HFFc6 (cell line): ENCODE data around the gene PUDP. TPM values are rescaled to one million over a fixed set of nuclear protein-coding genes. Genes with fewer than 3 reads are reported as not detected.

Experiments used
- DNase-seq: peaks from one replicate; pipeline ENCODE4 v3.0.0-alpha.2; 2018
- H3K27ac Mint-ChIP-seq: 2 replicates; pipeline ENCODE4 v1.8.0; 2020; ENCODE audit warnings: mild to moderate bottlenecking, mixed read lengths
- H3K27me3 Mint-ChIP-seq: 2 replicates; pipeline ENCODE4 v1.8.0; 2021; ENCODE audit warnings: mild to moderate bottlenecking, moderate library complexity, mixed read lengths; ENCODE audit not compliant: insufficient read depth
- H3K36me3 Mint-ChIP-seq: 2 replicates; pipeline ENCODE4 v1.8.0; 2021; ENCODE audit warnings: low read depth, mixed read lengths
- H3K4me1 Mint-ChIP-seq: 2 replicates; pipeline ENCODE4 v1.8.0; 2020; ENCODE audit warnings: low read depth, mixed read lengths
- H3K4me3 Mint-ChIP-seq: 2 replicates; pipeline ENCODE4 v1.8.0; 2020; ENCODE audit warnings: mild to moderate bottlenecking, moderate library complexity, mixed read lengths
- H3K9me3 Mint-ChIP-seq: 2 replicates; pipeline ENCODE4 v1.8.0; 2020; ENCODE audit warnings: mild to moderate bottlenecking, mixed read lengths
- CTCF ChIP-seq: fragments of 200-600 bp; sonication (generic); IDR thresholded peaks from 2 replicates; pipeline ENCODE4 v1.5.0; 2021; ENCODE audit warnings: antibody characterized with exemption, mild to moderate bottlenecking
- total RNA-seq, 6 experiments: library from RNA; stranded (reverse); fragmentation: NEBNext Ultra II Directional; extraction: Animal tissue kit (Norgen Biotek cat#: 25700); gene quantifications; 2 replicates in 1 of 6; 3 replicates in 5 of 6; pipeline ENCODE4 v1.2.3, GENCODE V29; 2021

The PUDP gene
- total RNA-seq, 6 experiments from 2014 or later, result 23.6 to 30.9 (median 25.9) TPM

DNA sequence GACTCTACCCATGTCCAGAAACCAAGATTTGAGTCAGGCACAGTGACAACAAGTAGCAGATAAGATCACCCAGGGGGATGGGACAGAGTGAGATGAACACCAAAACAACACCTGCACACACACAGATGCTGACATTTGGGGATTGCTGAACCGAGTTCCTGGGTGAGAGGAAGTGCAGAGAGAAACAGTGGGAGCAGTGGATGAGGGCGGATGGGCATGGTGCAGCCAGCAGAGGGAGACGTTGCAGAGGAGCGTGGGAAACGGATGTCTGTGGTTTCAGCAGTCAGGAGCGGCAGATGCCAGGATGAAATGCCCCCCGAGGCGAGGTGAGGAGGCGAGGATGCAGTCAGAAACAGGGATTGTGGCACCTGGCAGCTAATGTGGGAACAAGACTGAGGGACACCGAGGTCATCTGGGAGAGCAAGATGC is 79.0 kb downstream of the PUDP start:
- peaks cover 11% of the 10 kb centered on the region; the same call in 1 of the 2 replicates for H3K36me3 Mint-ChIP-seq

DNA sequence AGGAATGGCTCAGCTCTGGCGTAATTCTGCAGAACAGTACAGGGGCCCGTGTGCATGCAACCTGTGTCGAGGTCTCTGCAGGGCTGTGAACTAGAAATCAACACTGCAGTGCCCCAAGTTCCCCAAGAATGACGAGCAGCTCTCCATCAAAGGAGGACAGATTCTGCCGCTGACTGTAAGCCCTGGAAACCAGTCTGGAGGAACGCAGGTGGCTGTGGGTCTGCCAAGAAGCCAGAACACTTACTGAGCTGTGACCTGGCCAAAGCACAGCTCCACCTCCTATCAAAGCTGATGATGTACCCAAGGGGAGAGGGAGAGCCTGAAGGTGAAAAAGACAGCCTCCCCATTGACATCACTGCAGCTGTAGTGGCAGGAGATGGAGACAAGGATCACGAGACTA is 80.7 kb downstream of the PUDP start:
- no peak for TF ChIP-seq CTCF
- peaks cover 9% of the 10 kb centered on the region for H3K4me1 Mint-ChIP-seq
- H3K36me3 Mint-ChIP-seq, result peaks cover 13% of the 10 kb centered on the region
- H3K27me3 Mint-ChIP-seq, result no peaks in the 10 kb centered on the region; the same call in 1 of the 2 replicates
- no peak overlapping the region for H3K4me3 Mint-ChIP-seq
- H3K27ac Mint-ChIP-seq, result no peak overlapping the region
- H3K9me3 Mint-ChIP-seq, result no peaks in the 10 kb centered on the region
- DNase-seq, result no peak

More for the DNA sequence above, 79.0 kb downstream of the PUDP start:
- no peak overlapping the region; the same call in 1 of the 2 replicates for H3K27ac Mint-ChIP-seq
- H3K9me3 Mint-ChIP-seq, result no peaks in the 10 kb centered on the region
- DNase-seq, result no peak
- peaks cover 10% of the 10 kb centered on the region; the same call in 1 of the 2 replicates for H3K4me1 Mint-ChIP-seq
- TF ChIP-seq CTCF, result peak; percentile 30; the same call in 1 of the 2 replicates
- H3K27me3 Mint-ChIP-seq, result no peaks in the 10 kb centered on the region; the same call in 1 of the 2 replicates
- no peak overlapping the region for H3K4me3 Mint-ChIP-seq

GRCh38 chrX:7065473-7065872 is 82.5 kb downstream of the PUDP start:
- H3K9me3 Mint-ChIP-seq, result no peaks in the 10 kb centered on the region
- DNase-seq, result no peak
- H3K36me3 Mint-ChIP-seq, result peaks cover 16% of the 10 kb centered on the region
- no peak for TF ChIP-seq CTCF
- no peak overlapping the region for H3K4me3 Mint-ChIP-seq
- H3K4me1 Mint-ChIP-seq, result peaks cover 13% of the 10 kb centered on the region
- H3K27me3 Mint-ChIP-seq, result no peaks in the 10 kb centered on the region; the same call in 1 of the 2 replicates
- no peak overlapping the region for H3K27ac Mint-ChIP-seq

- no peak for DNase-seq
- Mint-ChIP-seq H3K4me1 (peaks cover 8% of the 10 kb centered on the region), H3K9me3 (no peaks in the 10 kb centered on the region), H3K4me3 (no peak overlapping the region), H3K27me3 (no peaks in the 10 kb centered on the region; the same call in 1 of the 2 replicates), H3K36me3 (peaks cover 9% of the 10 kb centered on the region), H3K27ac (no peak overlapping the region)
- TF ChIP-seq CTCF, result no peak
Measured at GRCh38 chrX:7062903-7063302, 85.0 kb downstream of the PUDP start.

- peaks cover 8% of the 10 kb centered on the region for H3K4me1 Mint-ChIP-seq
- H3K27me3 Mint-ChIP-seq, result no peaks in the 10 kb centered on the region; the same call in 1 of the 2 replicates
- DNase-seq, result no peak
- no peak overlapping the region for H3K4me3 Mint-ChIP-seq
- TF ChIP-seq CTCF, result no peak
- peaks cover 13% of the 10 kb centered on the region for H3K36me3 Mint-ChIP-seq
- H3K27ac Mint-ChIP-seq, result no peak overlapping the region
- no peaks in the 10 kb centered on the region for H3K9me3 Mint-ChIP-seq
Measured at GRCh38 chrX:7062276-7062675, 85.7 kb downstream of the PUDP start.

DNA sequence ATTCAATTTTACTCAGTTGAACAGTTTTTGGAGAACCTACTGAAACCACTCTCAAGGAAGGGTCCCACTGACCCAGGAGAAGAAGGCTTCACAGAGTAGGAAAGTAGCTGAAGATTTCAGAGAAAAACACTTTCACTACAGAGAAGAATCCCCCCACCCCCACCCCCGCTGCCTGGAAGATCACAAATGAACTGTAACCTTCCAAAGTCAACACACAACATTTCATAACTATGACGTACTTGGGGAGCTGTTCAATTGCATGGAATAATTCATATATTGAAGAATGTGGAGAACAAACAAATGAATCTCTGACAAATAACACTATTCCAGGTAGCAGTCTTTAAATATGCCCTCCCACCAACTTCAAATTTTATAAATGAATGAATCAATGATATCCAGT is 86.5 kb downstream of the PUDP start:
- no peaks in the 10 kb centered on the region; the same call in 1 of the 2 replicates for H3K27me3 Mint-ChIP-seq
- H3K27ac Mint-ChIP-seq, result no peak overlapping the region
- TF ChIP-seq CTCF, result no peak
- H3K36me3 Mint-ChIP-seq, result peaks cover 21% of the 10 kb centered on the region
- no peak overlapping the region for H3K4me3 Mint-ChIP-seq
- peaks cover 8% of the 10 kb centered on the region for H3K4me1 Mint-ChIP-seq
- DNase-seq, result no peak
- H3K9me3 Mint-ChIP-seq, result no peaks in the 10 kb centered on the region
